Common myeloid progenitor, CD34-positive (primary cell): ENCODE results near the gene GRIN3A. TPM values are rescaled to one million over a fixed set of nuclear protein-coding genes. Genes with fewer than 3 reads are reported as not detected.

Source experiments
- CTCF ChIA-PET: fragments of 350-600 bp; sonication (Branson Sonifier 250); formaldehyde crosslinking; loops from one replicate; lab custom pipeline; 2021; ENCODE audit warnings: antibody characterized with exemption; lab: Charles Lee
- POLR2A ChIA-PET: fragments of 350-600 bp; sonication (Branson Sonifier 250); formaldehyde crosslinking; loops from one replicate; lab custom pipeline; 2021; ENCODE audit warnings: antibody characterized with exemption; lab: Charles Lee
- DNase-seq, 3 donors: peaks; one replicate each; pipeline versions ENCODE4 v3.0.0 to v3.0.0-alpha.2; 2013
- H3K27ac ChIP-seq, 2 experiments: 1 replicate in 1 of 2; 2 replicates in 1 of 2; pipeline ENCODE4 v1.7.0; 2013; ENCODE audit warnings: inconsistent platforms in 2 of 2, low read length in 2 of 2, mild to moderate bottlenecking in 2 of 2, low read depth in 1 of 2, moderate library complexity in 1 of 2; ENCODE audit not compliant: severe bottlenecking in 2 of 2, insufficient read depth in 1 of 2, poor library complexity in 1 of 2
- H3K27me3 ChIP-seq, 5 experiments: replicated peaks in 2 of 5; 1 replicate in 3 of 5; 2 replicates in 2 of 5; pipeline versions ENCODE4 v1.6.1 to v1.7.0; 2013; ENCODE audit warnings: low read length in 4 of 5, mild to moderate bottlenecking in 2 of 5, moderate library complexity in 2 of 5, inconsistent platforms in 1 of 5; ENCODE audit not compliant: insufficient read depth in 5 of 5, control insufficient read depth in 4 of 5
- H3K36me3 ChIP-seq, 4 experiments: 1 replicate in 2 of 4; 2 replicates in 2 of 4; pipeline versions ENCODE4 v1.6.1 to v1.7.0; 2013; ENCODE audit warnings: low read length in 3 of 4, control low read depth in 1 of 4, mild to moderate bottlenecking in 1 of 4; ENCODE audit not compliant: control insufficient read depth in 4 of 4, insufficient read depth in 4 of 4
- H3K4me1 ChIP-seq, 4 experiments: 1 replicate in 3 of 4; 2 replicates in 1 of 4; pipeline versions ENCODE4 v1.6.1 to v1.7.1; 2013; ENCODE audit warnings: low read length in 3 of 4, mild to moderate bottlenecking in 3 of 4, control low read depth in 1 of 4, inconsistent platforms in 1 of 4, moderate library complexity in 1 of 4; ENCODE audit not compliant: control insufficient read depth in 4 of 4, insufficient read depth in 4 of 4; ENCODE audit errors: control extremely low read depth in 1 of 4
- H3K4me3 ChIP-seq, 7 experiments: 1 replicate in 4 of 7; 2 replicates in 3 of 7; pipeline versions ENCODE4 v1.5.1 to v1.7.0; 2013; ENCODE audit warnings: mild to moderate bottlenecking in 7 of 7, low read length in 6 of 7, moderate library complexity in 6 of 7, inconsistent platforms in 2 of 7, low read depth in 2 of 7, control low read depth in 1 of 7; ENCODE audit not compliant: insufficient read depth in 4 of 7, control insufficient read depth in 1 of 7; ENCODE audit errors: extremely low read depth in 1 of 7
- H3K9me3 ChIP-seq, 5 experiments: 1 replicate in 4 of 5; 2 replicates in 1 of 5; pipeline versions ENCODE4 v1.6.1 to v1.7.1; 2013; ENCODE audit warnings: low read length in 4 of 5, mild to moderate bottlenecking in 2 of 5, inconsistent platforms in 1 of 5, low read depth in 1 of 5, moderate library complexity in 1 of 5; ENCODE audit not compliant: control insufficient read depth in 4 of 5, insufficient read depth in 2 of 5; ENCODE audit errors: control extremely low read depth in 1 of 5
- WGBS: methylation state at CpG from one replicate; pipeline ENCODE4 v1.1.5; 2013; ENCODE audit not compliant: insufficient coverage; 5-methylcytosine and 5-hydroxymethylcytosine counted together
- polyA plus RNA-seq: library from polyadenylated mRNA; unstranded; fragments of 120-200 nt; gene quantifications from one replicate; pipeline ENCODE4 v1.2.1, GENCODE V29; 2013

Gene GRIN3A
- 0.20 TPM for polyA plus RNA-seq

DNA sequence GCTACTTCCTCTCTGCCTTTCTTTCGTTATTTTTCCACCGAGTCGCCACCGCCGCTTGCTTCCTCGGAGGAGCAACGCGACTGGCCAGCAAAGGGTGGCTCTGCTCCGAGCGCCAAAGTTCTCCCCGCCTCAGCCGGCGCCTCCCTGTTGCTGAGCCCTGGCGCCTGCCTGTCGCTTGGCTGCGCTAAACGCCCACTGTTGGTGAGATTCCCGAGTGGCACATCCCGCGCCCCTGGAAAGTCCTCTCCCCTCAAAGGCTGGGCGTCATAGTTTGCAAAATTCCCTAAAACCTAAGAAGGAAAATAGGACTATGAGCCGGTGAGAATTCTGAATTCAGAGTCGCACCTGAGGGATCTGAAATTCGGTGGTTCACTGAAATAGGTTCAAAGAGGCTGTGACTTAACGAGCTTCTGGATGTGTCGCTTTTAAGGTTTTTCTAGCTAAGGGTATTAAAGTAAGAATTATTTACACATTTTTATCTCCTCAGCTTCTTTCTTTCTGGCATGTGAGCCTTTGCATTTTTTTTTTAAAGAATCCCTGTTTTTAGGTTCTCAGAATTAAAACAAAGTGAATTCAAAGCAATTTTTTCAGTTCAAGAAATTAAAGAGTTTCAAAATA is at the start of gene GRIN3A:
GRIN3A (minus strand) TSS at position 82 of the 618 bp plus-strand sequence. CDS start 668 bp downstream, outside the sequence.
- no peak within 1 kb of the TSS for H3K27ac ChIP-seq
- H3K36me3 ChIP-seq, result no peaks in the 10 kb centered on the region
- H3K27me3 ChIP-seq, result peaks cover 18 to 82% (median 41%) of the 10 kb centered on the region in 5 experiments
- peak in 2 of 3 donors; percentile 19 to 31 for DNase-seq
- H3K4me3 ChIP-seq, result peak within 1 kb of the TSS in 5 of 7 experiments; percentile 40 to 70 (median 52)
- H3K4me1 ChIP-seq, result peaks cover 0 to 15% (median 10%) of the 10 kb centered on the region in 4 experiments
- ChIA-PET CTCF (no interaction called here), POLR2A (no interaction called here)
- peaks cover 0 to 2% (median 0%) of the 10 kb centered on the region in 5 experiments for H3K9me3 ChIP-seq
- 1% methylated on average over 23 of the region's 26 CpGs for WGBS

DNA sequence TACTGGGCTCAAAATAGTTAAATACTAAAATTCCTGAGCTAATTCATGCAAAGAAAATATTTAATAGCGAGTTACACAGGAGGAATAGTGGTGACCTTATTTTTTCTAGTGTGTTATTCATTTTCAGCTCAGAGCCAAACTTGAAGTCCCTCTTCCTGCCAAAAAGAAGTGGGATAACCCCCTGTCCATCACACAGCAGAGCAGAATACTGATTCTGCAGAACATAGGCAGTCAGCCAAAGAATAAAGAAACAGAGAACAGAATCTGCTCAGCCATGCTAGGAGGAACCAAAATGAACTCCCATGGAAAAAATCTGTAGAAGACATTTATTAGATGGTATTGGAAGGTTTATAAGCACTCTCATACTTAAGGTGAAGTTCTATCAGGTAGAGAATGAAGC is 49.4 kb upstream of the GRIN3A start:
- POLR2A ChIA-PET, result no interaction called here
- peaks cover 0 to 2% (median 0%) of the 10 kb centered on the region in 5 experiments for H3K27me3 ChIP-seq
- H3K36me3 ChIP-seq, result no peaks in the 10 kb centered on the region
- no peak overlapping the region for H3K4me3 ChIP-seq
- WGBS, result no CpG with 5 or more reads among the region's 1 CpG
- H3K4me1 ChIP-seq, result no peaks in the 10 kb centered on the region
- CTCF ChIA-PET, result interaction anchor here (0.6 to 1.3 kb wide), 3 partner anchors 8 to 1533 kb away, joined by 3 read pairs; no protein-coding TSS in a partner anchor
- H3K27ac ChIP-seq, result no peak overlapping the region
- DNase-seq, result no peak
- H3K9me3 ChIP-seq, result no peaks in the 10 kb centered on the region

DNA sequence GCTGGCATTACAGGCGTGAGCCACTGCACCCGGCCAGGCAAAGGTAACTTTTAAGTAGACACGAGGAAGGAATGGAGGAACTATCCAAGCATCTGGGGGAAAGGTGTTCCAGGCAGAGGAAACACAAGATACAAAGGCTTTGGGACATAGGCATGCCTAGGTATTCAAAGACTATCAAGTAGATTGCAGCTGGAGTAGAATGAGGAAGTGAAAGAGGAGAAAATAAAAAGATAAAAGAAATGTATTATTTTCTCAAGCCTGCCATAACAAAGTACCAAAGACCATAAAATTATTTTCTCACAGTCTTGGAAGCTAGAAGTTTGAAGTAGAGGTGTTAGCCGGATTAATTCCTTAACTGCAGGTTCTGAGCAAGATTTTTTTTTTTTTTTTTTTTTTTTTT is 39.9 kb upstream of the GRIN3A start:
- CTCF ChIA-PET, result no interaction called here
- Histone ChIP-seq H3K9me3 (no peaks in the 10 kb centered on the region), H3K4me1 (no peaks in the 10 kb centered on the region), H3K27ac (no peak overlapping the region), H3K4me3 (no peak overlapping the region), H3K27me3 (no peaks in the 10 kb centered on the region), H3K36me3 (no peaks in the 10 kb centered on the region)
- POLR2A ChIA-PET, result no interaction called here
- no peak for DNase-seq
- WGBS, result 91% methylated on average over 3 of the region's 4 CpGs

DNA sequence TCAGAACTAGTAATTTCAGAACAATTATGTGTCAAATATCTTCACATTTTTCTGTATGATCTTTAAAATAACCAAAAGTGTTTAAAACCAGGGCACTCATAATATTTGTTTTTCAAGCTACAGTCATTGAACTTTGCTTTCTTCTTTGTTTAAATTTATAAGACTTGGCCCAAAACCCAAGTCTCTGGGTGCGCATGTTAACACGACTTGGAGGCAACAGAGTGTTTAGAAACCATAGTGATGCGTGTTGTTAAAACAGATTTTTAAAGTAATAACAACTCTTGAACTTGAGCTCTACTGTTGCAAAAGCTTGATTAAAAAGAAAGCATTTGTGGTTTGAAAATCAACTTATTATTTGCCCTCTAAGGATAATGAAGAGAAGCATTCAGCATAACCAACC is 26.0 kb upstream of the GRIN3A start:
- no peaks in the 10 kb centered on the region for H3K9me3 ChIP-seq
- 91% methylated on average over 3 of the region's 3 CpGs for WGBS
- ChIA-PET POLR2A (no interaction called here), CTCF (no interaction called here)
- peaks cover 0 to 4% (median 0%) of the 10 kb centered on the region in 4 experiments for H3K4me1 ChIP-seq
- H3K27me3 ChIP-seq, result no peaks in the 10 kb centered on the region
- DNase-seq, result no peak
- no peaks in the 10 kb centered on the region for H3K36me3 ChIP-seq
- no peak overlapping the region for H3K27ac ChIP-seq
- no peak overlapping the region for H3K4me3 ChIP-seq

DNA sequence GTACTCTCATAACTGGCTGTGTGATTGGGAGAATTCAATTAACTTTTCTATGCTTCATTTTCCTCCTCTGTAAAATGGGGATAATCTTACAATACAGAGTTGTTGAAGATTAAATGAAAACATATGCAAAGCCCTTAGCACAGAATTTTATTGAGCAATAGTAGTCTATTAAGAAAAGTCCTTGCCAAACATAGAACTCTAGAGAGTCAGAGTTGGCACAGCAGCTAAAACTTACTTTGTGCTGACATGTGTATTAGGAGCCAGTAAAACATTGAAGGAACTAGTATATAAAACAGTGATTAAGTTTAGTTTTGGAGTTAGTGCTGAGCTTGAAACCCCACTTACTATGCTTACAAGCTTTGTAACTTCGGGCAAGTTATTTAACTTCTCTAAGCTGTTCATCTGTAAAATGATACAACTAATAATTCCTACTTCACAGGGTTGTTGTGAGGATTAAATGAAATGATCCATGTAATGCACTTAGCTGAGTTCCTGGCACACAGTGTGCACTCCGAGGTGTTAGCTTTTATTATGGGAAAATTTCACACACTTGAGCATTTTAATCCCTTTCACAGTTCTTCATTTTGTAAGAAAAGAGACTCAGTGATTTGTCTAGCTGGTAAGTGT is 20.0 kb upstream of the GRIN3A start:
- Histone ChIP-seq H3K27ac (no peak overlapping the region), H3K9me3 (peaks cover 0 to 2% (median 0%) of the 10 kb centered on the region in 5 experiments), H3K27me3 (no peaks in the 10 kb centered on the region), H3K4me1 (no peaks in the 10 kb centered on the region), H3K36me3 (no peaks in the 10 kb centered on the region), H3K4me3 (no peak overlapping the region)
- no CpG with 5 or more reads among the region's 2 CpGs for WGBS
- ChIA-PET CTCF (interaction anchor here (1.0 kb wide), 1 partner anchor 13 kb away, joined by 3 read pairs; no protein-coding TSS in a partner anchor), POLR2A (no interaction called here)
- no peak for DNase-seq

DNA sequence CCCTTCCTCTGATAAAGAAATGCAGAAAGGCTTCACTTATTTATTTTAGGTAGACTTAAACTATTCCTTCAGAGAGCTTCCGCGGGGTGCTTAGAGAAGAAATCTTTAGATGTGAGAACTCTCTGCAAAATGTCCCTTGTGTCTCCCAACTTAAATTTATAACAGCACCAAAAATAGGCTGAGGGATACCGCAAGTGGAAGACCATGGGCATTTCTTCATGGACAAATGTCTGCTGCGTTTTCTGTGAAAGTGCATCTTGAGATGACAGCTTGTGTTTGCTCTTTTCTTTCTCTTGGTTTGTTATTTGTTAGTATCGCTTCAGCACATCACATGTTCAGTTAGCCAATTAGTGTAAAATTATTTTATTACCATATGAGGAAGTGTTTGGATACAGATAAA is 15.3 kb upstream of the GRIN3A start:
- CTCF ChIA-PET, result no interaction called here
- POLR2A ChIA-PET, result no interaction called here
- no peak overlapping the region for H3K27ac ChIP-seq

DNA sequence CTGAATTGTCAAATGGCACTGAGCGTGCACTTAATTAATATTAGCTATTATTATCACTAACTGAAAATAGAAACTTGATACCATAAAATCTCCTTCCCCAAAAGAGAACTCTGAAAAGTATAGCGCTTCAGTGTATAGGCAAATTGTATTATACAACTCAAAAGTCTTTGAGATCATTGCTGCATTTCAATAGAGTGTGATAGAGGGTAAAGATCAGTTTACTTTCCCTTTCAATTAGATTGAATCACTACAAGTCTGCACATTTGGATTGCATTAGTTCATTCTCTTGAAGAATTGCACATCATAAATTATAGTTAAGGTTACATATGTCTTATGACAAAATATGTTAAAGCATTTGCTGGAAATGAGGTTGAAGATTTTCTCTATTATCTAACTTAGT is 13.4 kb upstream of the GRIN3A start:
- no peak overlapping the region for H3K4me3 ChIP-seq
- peaks cover 0 to 2% (median 0%) of the 10 kb centered on the region in 5 experiments for H3K9me3 ChIP-seq
- no peaks in the 10 kb centered on the region for H3K27me3 ChIP-seq
- H3K27ac ChIP-seq, result no peak overlapping the region
- H3K36me3 ChIP-seq, result no peaks in the 10 kb centered on the region
- H3K4me1 ChIP-seq, result no peaks in the 10 kb centered on the region
- ChIA-PET CTCF (no interaction called here), POLR2A (no interaction called here)
- WGBS, result no CpG with 5 or more reads among the region's 2 CpGs
- DNase-seq, result no peak

More for the DNA sequence above, 15.3 kb upstream of the GRIN3A start:
- Histone ChIP-seq H3K4me1 (no peaks in the 10 kb centered on the region), H3K4me3 (no peak overlapping the region), H3K27me3 (no peaks in the 10 kb centered on the region), H3K36me3 (no peaks in the 10 kb centered on the region), H3K9me3 (peaks cover 0 to 2% (median 0%) of the 10 kb centered on the region in 5 experiments)
- 100% methylated on average over 2 of the region's 5 CpGs for whole genome bisulfite sequencing
- DNase-seq, result no peak
